ENCODE data around the gene PTRH1.

The PTRH1 gene

GRCh38 chr9:127683723-127684122, 31.7 kb downstream of the PTRH1 start:
- in situ Hi-C loops (cut with MboI; ENCODE audit: low sequenced_read_pairs, unreplicated experiment), result no loop called here
- DNase-seq (ENCODE audit: low spot score), result no peak
- no peak for TF ChIP-seq CTCF (IDR thresholded peaks at IDR 0.05; ENCODE audit: borderline replicate concordance, control extremely low read depth, extremely low read depth, insufficient read depth, missing control alignments)

- no peak for DNase-seq (ENCODE audit: low spot score)
- in situ Hi-C loops (cut with MboI; ENCODE audit: low sequenced_read_pairs, unreplicated experiment), result no loop called here
- no peak for TF ChIP-seq CTCF (IDR thresholded peaks at IDR 0.05; ENCODE audit: borderline replicate concordance, control extremely low read depth, extremely low read depth, insufficient read depth, missing control alignments)
Observed at GRCh38 chr9:127682351-127683136, 32.9 kb downstream of the PTRH1 start.

- no peak for TF ChIP-seq CTCF (IDR thresholded peaks at IDR 0.05; ENCODE audit: borderline replicate concordance, control extremely low read depth, extremely low read depth, insufficient read depth, missing control alignments)
- in situ Hi-C loops (cut with MboI; ENCODE audit: low sequenced_read_pairs, unreplicated experiment), result no loop called here
- DNase-seq (ENCODE audit: low spot score), result no peak
Observed at GRCh38 chr9:127680846-127681245, 34.6 kb downstream of the PTRH1 start.

GRCh38 chr9:127680226-127680625, 35.2 kb downstream of the PTRH1 start:
- DNase-seq (ENCODE audit: low spot score), result no peak
- TF ChIP-seq CTCF (IDR thresholded peaks at IDR 0.05; ENCODE audit: borderline replicate concordance, control extremely low read depth, extremely low read depth, insufficient read depth, missing control alignments), result no peak
- in situ Hi-C loops (cut with MboI; ENCODE audit: low sequenced_read_pairs, unreplicated experiment), result no loop called here

- in situ Hi-C loops (cut with MboI; ENCODE audit: low sequenced_read_pairs, unreplicated experiment), result no loop called here
- no peak for TF ChIP-seq CTCF (IDR thresholded peaks at IDR 0.05; ENCODE audit: borderline replicate concordance, control extremely low read depth, extremely low read depth, insufficient read depth, missing control alignments)
- no peak for DNase-seq (ENCODE audit: low spot score)
Observed at GRCh38 chr9:127679506-127679905, 36.0 kb downstream of the PTRH1 start.

GRCh38 chr9:127676638-127677037, 38.8 kb downstream of the PTRH1 start:
- DNase-seq (ENCODE audit: low spot score), result no peak
- TF ChIP-seq CTCF (IDR thresholded peaks at IDR 0.05; ENCODE audit: borderline replicate concordance, control extremely low read depth, extremely low read depth, insufficient read depth, missing control alignments), result no peak
- in situ Hi-C loops (cut with MboI; ENCODE audit: low sequenced_read_pairs, unreplicated experiment), result no loop called here
